Fibroblast of lung (primary cell): ENCODE data around the gene ZNF710.

Experiments used
- EZH2 ChIP-seq: IDR thresholded peaks from 2 replicates; pipeline ENCODE4 v1.5.1; 2012; ENCODE audit warnings: low read length, control low read depth, mild to moderate bottlenecking; ENCODE audit errors: missing control alignments
- TF ChIP-seq, protein P1 (sequence below), 2 donors: IDR thresholded peaks in 1 of 2; conservative IDR thresholded peaks in 1 of 2; 1 replicate in 1 of 2; 2 replicates in 1 of 2; pipeline ENCODE4 v1.5.1; 2011 to 2012; ENCODE audit warnings: low read length in 2 of 2, control low read depth in 1 of 2, inconsistent platforms in 1 of 2, low read depth in 1 of 2, mild to moderate bottlenecking in 1 of 2

DNA sequence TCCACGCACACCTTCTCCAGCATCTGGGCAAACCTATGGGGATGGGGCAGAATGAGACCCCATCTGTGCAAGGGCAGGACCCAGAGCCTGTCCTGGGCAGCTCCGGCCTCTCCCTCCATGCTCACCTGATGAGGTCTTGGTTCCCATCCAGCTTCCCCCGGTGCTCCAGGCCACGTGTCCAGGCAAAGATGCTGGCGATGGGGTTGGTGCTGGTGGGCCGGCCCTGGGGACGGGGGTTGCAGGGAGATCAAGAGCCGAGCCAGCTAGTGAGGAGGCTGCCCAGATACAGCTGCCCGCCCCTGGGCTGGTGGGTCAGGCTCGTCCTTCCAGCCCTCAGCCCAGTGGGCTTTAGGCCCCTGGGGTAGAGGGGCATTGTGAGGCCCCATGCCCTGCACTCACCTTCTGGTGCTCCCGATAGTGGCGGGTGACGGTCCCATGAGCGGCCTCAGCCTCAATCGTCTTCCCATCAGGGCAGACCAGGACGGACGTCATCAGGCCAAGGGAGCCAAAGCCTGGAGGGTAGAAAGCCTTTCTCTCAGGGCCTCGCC, 83.8 kb downstream of the ZNF710 start:
- no peak for TF ChIP-seq EZH2
- TF ChIP-seq, protein P1, sequence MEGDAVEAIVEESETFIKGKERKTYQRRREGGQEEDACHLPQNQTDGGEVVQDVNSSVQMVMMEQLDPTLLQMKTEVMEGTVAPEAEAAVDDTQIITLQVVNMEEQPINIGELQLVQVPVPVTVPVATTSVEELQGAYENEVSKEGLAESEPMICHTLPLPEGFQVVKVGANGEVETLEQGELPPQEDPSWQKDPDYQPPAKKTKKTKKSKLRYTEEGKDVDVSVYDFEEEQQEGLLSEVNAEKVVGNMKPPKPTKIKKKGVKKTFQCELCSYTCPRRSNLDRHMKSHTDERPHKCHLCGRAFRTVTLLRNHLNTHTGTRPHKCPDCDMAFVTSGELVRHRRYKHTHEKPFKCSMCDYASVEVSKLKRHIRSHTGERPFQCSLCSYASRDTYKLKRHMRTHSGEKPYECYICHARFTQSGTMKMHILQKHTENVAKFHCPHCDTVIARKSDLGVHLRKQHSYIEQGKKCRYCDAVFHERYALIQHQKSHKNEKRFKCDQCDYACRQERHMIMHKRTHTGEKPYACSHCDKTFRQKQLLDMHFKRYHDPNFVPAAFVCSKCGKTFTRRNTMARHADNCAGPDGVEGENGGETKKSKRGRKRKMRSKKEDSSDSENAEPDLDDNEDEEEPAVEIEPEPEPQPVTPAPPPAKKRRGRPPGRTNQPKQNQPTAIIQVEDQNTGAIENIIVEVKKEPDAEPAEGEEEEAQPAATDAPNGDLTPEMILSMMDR (conservative IDR thresholded peaks at IDR 0.05 in 1 of 2, IDR thresholded peaks at IDR 0.05 in 1 of 2; ENCODE audit: low read depth in 1 of 2, low read length in 2 of 2) = no peak
